Kidney capillary endothelial cell (primary cell): ENCODE measurements around the gene FAM184B.
"Not testable (repeated sequence)": the region's sequence is repeated elsewhere in the genome, so short reads cannot be mapped to it uniquely, and the experiment has no call there.

Experiments
- DNase-seq: peaks from one replicate; pipeline ENCODE4 v3.0.0-alpha.2; 2018; ENCODE audit warnings: low spot score

The FAM184B gene

GRCh38 chr4:17682222-17682566 is 99.2 kb downstream of the FAM184B start:
- no peak for DNase-seq

DNA sequence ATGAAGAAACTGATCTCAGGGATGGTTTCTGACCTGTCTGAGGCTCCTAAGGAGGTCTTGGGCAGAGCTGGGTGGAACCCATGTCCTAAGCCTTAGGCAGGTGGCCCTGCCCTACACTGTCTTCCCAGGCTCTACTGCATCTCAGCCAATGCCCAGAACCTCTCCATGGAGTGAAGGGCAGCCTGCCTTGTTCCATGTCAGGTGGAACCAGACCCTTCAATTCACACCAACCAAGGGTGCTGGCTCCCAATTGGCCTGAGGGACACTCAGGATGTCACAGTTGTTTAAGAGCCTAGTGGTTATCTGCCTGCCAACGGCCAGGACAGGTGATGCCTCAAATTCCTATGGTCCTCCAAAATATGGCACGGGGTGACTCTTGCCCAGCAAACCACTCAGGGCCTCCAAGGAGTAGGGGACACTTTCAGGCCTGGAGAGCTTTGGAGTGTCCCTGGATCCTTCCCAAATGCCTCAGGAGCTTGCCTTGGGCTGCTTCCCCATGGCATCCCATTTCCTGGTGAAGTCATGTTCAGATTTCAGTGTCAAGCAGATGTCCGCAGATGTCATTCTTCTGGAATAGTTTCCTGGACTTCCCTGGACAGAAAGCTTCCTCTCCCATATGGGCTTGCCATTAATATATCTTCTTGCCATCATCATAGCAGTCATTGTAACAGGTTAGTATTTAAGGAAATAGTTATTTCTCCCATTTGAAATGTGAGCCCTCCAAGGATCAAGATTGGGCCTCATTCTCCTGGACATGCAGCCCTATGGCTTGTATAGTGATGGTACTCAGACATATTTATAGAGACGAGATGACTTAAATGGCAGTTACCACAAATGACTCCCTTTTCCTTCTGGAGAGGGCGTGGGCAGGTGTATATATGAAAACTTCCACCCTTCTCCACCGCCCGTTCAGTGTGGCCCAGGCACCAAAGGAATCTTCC is 99.9 kb downstream of the FAM184B start:
- DNase-seq: no peak

- no peak for DNase-seq
Observed at GRCh38 chr4:17680559-17681280, 100.7 kb downstream of the FAM184B start.

DNA sequence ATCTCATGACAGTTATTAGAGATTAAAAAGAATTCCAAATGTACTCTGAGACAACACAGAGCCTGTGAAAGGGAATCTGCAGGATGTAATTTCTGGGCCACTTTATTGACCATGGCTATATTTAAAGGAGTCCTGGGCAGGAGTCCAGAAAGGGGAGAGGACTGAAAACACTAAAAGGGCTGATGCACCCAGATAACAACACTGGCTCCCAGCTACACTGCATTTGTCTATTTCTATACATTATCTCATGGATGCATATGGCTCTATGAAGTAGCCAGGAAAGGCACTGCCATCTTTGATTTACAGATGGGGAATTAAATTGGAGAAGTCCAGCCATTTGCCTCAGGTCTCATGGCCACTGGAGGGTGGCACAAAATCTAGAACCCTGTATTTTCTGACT is 111.0 kb downstream of the FAM184B start:
- no peak for DNase-seq

DNA sequence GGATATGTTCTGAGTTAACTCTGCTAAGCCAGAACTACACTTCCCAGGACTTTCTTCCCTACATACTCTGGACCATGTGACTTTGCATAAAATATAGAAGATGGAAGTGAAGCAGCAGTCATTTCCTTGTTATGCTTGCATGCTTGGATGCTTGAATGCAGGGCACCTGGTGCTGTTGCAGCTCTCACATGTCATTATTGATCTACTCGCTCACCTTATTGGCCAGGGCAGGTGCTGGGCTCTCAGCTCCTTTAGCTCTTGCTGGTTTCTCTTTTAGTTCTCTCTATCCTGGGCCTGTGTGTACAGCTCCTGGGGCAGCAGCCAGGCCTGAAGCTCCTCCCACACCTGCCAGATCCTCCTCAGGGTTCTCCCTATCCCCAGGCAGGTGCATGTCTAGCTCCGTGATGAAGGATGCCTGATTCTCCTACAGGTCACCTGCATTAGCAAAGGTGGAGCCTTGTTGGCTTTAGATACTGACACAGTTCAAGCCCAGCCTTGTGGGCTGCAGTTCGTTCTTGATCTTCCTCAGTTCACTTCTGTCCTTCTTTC is 113.7 kb downstream of the FAM184B start:
- no peak for DNase-seq

DNA sequence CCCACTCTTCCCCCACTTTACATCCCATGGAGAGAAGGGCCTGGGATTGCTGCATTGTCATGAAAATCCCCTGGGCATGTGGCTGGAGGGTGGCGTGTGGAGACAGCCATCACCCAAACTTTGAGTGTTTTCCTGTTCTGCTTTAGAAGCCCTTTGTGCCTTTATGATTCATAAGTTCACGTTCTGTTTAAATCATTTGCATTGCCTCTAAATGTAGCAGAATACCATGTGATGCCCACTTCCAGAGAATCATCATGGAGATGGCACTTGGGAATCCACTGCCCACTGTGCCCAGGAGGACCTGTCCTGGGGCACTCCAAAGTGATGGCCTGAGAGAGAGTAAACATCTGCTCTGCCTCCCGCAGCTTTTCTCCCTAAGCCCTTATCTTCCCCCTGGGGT is 114.2 kb downstream of the FAM184B start:
- DNase-seq: no peak

GRCh38 chr4:17665852-17666251 is 115.6 kb downstream of the FAM184B start:
- no peak for DNase-seq

DNA sequence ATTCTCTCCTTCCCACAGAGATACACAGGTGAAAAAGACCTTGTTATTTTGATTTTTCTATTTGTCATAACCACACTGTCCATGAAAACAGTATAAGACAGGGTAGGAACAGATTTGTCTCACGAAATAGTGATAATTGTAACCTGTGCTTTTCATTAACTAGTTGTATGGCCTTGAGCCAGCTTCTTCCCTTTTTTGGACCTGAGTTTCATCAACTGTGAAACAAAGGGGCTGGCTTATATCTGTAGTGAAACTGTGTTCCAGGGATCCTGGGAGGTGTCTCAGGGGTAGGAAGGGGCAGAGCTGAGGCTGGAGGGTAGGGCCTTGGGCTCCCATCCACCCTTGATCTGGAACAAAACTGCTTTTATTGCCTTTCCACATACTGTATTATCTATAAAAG is 116.1 kb downstream of the FAM184B start:
- DNase-seq: no peak

- DNase-seq: peak; percentile 46
Observed at GRCh38 chr4:17664755-17665154, 116.7 kb downstream of the FAM184B start.

DNA sequence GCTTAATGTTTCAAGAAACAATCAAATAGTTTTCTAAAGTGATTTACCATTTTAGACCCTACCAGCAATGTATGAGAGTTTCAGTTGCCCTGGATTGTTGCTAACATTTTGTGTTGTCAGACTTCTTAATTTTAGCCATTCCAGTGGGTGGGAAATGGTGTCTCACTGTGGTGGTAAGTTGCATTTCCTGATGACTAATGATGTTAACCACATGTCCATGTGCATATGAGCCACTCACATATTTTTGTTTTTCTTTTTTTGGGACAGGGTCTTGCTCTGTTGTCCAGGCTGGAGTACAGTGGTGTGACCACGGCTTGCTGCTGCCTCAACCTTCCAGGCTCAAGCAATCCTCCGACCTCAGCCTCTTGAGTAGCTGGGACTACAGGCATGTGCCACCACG is 118.7 kb downstream of the FAM184B start:
- peak; percentile 33 for DNase-seq

- not testable (repeated sequence) for DNase-seq
Observed at GRCh38 chr4:17659196-17659595, 122.2 kb downstream of the FAM184B start.

DNA sequence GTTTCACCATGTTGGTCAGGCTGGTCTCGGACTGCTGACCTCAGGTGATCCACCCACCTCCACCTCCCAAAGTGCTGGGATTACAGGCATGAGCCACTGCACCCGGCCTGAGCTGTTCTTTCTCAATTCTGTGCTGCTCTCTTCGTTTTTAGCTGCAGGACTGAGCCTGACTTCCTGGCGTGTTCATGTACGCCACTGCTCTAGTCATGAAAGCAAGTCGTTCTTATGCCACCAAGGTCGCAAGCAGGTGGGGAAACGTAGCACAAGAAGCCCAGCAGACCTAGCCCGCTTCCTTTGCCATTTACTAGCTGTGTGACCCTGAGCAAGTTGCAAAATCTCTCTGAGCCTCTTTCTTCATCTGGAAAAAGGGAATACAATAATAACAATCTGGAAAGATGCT is 123.6 kb downstream of the FAM184B start:
- no peak for DNase-seq

DNA sequence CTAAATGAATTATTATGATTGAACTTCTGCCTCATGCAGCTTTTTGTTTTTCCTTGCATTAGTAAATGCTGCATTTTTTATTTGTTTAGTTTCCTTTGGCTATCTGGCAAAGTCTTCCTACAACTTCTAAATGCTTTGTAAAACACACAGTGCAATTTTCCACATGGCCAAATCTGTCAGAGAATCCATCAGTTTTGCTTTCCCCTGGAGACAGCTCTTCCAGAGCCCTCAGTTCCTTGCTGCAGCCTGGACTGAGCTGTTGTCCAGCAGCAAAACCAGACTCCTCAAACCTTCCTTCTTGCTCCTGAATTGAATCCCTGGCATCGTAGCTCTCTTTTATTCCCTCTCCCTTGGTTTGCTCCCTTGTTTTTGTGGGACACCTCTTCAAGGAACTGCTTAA is 124.3 kb downstream of the FAM184B start:
- no peak for DNase-seq

- no peak for DNase-seq
Observed at GRCh38 chr4:17654701-17655100, 126.7 kb downstream of the FAM184B start.

- DNase-seq: no peak
Observed at GRCh38 chr4:17650406-17650805, 131.0 kb downstream of the FAM184B start.

GRCh38 chr4:17647927-17648326 is 133.5 kb downstream of the FAM184B start:
- DNase-seq: no peak

DNA sequence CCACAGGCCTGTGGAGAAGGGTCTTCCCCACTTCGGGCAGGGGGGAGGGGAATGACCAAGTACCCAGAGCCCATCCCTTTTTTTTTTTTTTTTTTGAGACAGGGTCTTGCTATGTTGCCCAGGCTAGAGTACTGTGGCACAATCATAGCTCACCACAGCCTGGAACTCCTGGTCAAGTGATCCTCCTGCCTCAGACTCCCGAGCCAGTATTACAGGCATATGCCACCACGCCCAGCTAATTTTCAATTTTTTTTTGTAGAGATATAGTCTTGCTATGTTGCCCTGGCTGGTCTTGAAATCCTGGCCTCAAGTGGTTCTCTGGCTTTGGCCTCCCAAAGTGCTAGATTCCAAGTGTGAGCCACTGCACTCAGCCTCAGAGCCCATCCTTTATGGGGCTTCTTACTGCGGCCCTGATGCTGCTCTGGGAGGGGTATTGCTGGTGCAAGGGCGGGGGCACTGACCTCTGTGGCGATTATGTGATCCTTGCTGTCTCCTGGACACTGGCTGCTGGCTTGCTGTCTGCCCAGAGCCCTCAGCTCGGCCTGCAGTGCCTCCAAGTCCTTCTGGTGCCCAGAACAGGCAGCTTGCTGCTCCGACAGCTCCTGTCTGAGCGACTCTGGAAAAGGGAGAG is 134.1 kb downstream of the FAM184B start:
- no peak for DNase-seq

GRCh38 chr4:17646693-17647092 is 134.7 kb downstream of the FAM184B start:
- DNase-seq: no peak

- no peak for DNase-seq
Observed at GRCh38 chr4:17642398-17642783, 139.0 kb downstream of the FAM184B start.

- DNase-seq: no peak
Observed at GRCh38 chr4:17639136-17639535, 142.3 kb downstream of the FAM184B start.

- peak; percentile 61 for DNase-seq
Observed at GRCh38 chr4:17636696-17637622, 144.5 kb downstream of the FAM184B start.

- no peak for DNase-seq
Observed at GRCh38 chr4:17636341-17636695, 145.1 kb downstream of the FAM184B start.
